K562 (cell line): Measurements from ENCODE around the gene MPPED2. TPM values are rescaled to one million over a fixed set of nuclear protein-coding genes. Genes with fewer than 3 reads are reported as not detected.

Source experiments
- ATAC-seq: fragments of 200-7000 bp; cut with Tn5 transposase; 3 replicates; pipeline ENCODE4 v1.9.1; 2020; ENCODE audit warnings: moderate library complexity
- BruUV-seq: library from RNA; stranded (reverse); fragments of 400-500 nt; replicated peaks from 2 replicates; lab custom pipeline; 2021; lab: Mats Ljungman, UMichigan
- CTCF ChIA-PET: fragments of 300-600 bp; formaldehyde crosslinking; extraction: SDS; loops from one replicate; lab custom pipeline; 2021; ENCODE audit warnings: low intra/inter-chr PET ratio; lab: Yijun Ruan, JAX
- POLR2A ChIA-PET: fragments of 300-600, 350-650 bp; sonication (Branson Sonifier 250); formaldehyde crosslinking; extraction: SDS; loops from one replicate; lab custom pipeline; 2021; ENCODE audit warnings: antibody characterized with exemption, inconsistent platforms; lab: Yijun Ruan, JAX
- DNase-seq, 4 experiments: peaks; one replicate each; pipeline versions ENCODE4 v3.0.0 to v3.0.0-alpha.2; 2011 to 2018; ENCODE audit warnings: low spot score in 3 of 4, mixed read lengths in 3 of 4; ENCODE audit errors: extremely low read depth in 1 of 4
- FAIRE-seq: peaks from 2 replicates; lab custom pipeline; 2011; peaks lifted over from hg19 to GRCh38; lab: Jason Lieb, UNC
- H2AFZ ChIP-seq: 2 replicates; pipeline ENCODE4 v1.6.0; 2011; ENCODE audit warnings: low read depth, low read length, control low read depth, inconsistent platforms
- H3K27ac ChIP-seq: fragments of 200-600 bp; 3 replicates; pipeline ENCODE4 v1.8.0; 2011; ENCODE audit warnings: low read depth, mild to moderate bottlenecking, control low read depth, inconsistent platforms, low read length, moderate library complexity, mixed read lengths; ENCODE audit errors: extremely low read depth
- H3K27me3 ChIP-seq, 2 experiments: fragments of 300-600 bp in 1 of 2; 2 replicates in 1 of 2; 3 replicates in 1 of 2; pipeline versions ENCODE4 v1.6.0 to v1.8.0; 2011; ENCODE audit warnings: inconsistent platforms in 2 of 2, low read length in 2 of 2, mild to moderate bottlenecking in 1 of 2, mixed read lengths in 1 of 2, moderate library complexity in 1 of 2; ENCODE audit not compliant: control insufficient read depth in 2 of 2, insufficient read depth in 2 of 2
- H3K36me3 ChIP-seq: fragments of 300-600 bp; 3 replicates; pipeline ENCODE4 v1.8.0; 2011; ENCODE audit warnings: mild to moderate bottlenecking, low read length, inconsistent platforms; ENCODE audit not compliant: control insufficient read depth, insufficient read depth
- H3K4me1 ChIP-seq, 2 experiments: fragments of 200-600 bp in 1 of 2; replicated peaks in 1 of 2; 2 replicates in 1 of 2; 3 replicates in 1 of 2; pipeline versions ENCODE4 v1.5.1 to v1.8.0; 2011; ENCODE audit warnings: inconsistent platforms in 2 of 2, low read length in 2 of 2, mild to moderate bottlenecking in 1 of 2, mixed read lengths in 1 of 2, moderate library complexity in 1 of 2; ENCODE audit not compliant: control insufficient read depth in 2 of 2, insufficient read depth in 2 of 2
- H3K4me2 ChIP-seq: 2 replicates; pipeline ENCODE4 v1.6.1; 2011; ENCODE audit warnings: low read length, control low read depth, inconsistent platforms, mixed read lengths; ENCODE audit not compliant: insufficient read depth
- H3K4me3 ChIP-seq: fragments of 200-600 bp; sonication (generic), shearing (Covaris generic); 2 replicates; pipeline ENCODE4 v1.5.1; 2016; ENCODE audit warnings: control low read depth, inconsistent platforms
- H3K79me2 ChIP-seq: fragments of 200-600 bp; 3 replicates; pipeline ENCODE4 v1.8.0; 2011; ENCODE audit warnings: low read length, inconsistent platforms; ENCODE audit not compliant: control insufficient read depth, insufficient read depth
- H3K9ac ChIP-seq, 2 experiments: 2 replicates each; pipeline versions ENCODE4 v1.6.0 to v1.6.1; 2011; ENCODE audit warnings: low read depth in 2 of 2, low read length in 2 of 2, control low read depth in 1 of 2, inconsistent platforms in 1 of 2, mild to moderate bottlenecking in 1 of 2, mixed read lengths in 1 of 2; ENCODE audit not compliant: insufficient read depth in 1 of 2
- H3K9me1 ChIP-seq: one replicate; pipeline ENCODE4 v1.6.0; 2011; ENCODE audit warnings: inconsistent platforms, mild to moderate bottlenecking, low read length, moderate library complexity; ENCODE audit not compliant: control insufficient read depth, insufficient read depth
- H3K9me3 ChIP-seq: replicated peaks from 2 replicates; pipeline ENCODE4 v1.5.1; 2011; ENCODE audit warnings: low read depth, low read length, inconsistent platforms; ENCODE audit not compliant: control insufficient read depth, insufficient read depth
- H4K20me1 ChIP-seq: replicated peaks from 2 replicates; pipeline ENCODE4 v1.6.1; 2011; ENCODE audit warnings: low read length, inconsistent platforms, mixed read lengths; ENCODE audit not compliant: control insufficient read depth, insufficient read depth
- CREB3L1 ChIP-seq: fragments of 450-650 bp; IDR thresholded peaks from 2 replicates; pipeline ENCODE4 v1.6.1; 2014; ENCODE audit warnings: low read depth, mild to moderate bottlenecking, moderate library complexity, borderline replicate concordance
- E2F6 ChIP-seq, 2 experiments: IDR thresholded peaks; 2 replicates each; pipeline ENCODE4 v1.6.1; 2011; ENCODE audit warnings: borderline replicate concordance in 1 of 2, control low read depth in 1 of 2, low read depth in 1 of 2, low read length in 1 of 2, mild to moderate bottlenecking in 1 of 2, mixed read lengths in 1 of 2, moderate library complexity in 1 of 2; ENCODE audit not compliant: insufficient read depth in 1 of 2, insufficient read length in 1 of 2, poor library complexity in 1 of 2, severe bottlenecking in 1 of 2; ENCODE audit errors: extremely low read depth in 1 of 2
- ETV5 ChIP-seq: sonication (generic); formaldehyde crosslinking; IDR thresholded peaks from 2 replicates; pipeline ENCODE4 v1.4.0; 2020; ENCODE audit warnings: low read depth, mild to moderate bottlenecking, missing genetic modification reagents
- MNT ChIP-seq, 2 experiments: fragments of 450-650 bp; conservative IDR thresholded peaks; 2 replicates each; pipeline ENCODE4 v1.6.1; 2017; ENCODE audit warnings: mild to moderate bottlenecking in 2 of 2, moderate library complexity in 2 of 2
- PHF8 ChIP-seq: fragments of 200-600 bp; sonication (generic); IDR thresholded peaks from 2 replicates; pipeline ENCODE4 v1.6.1; 2012; ENCODE audit warnings: mixed run types, mild to moderate bottlenecking, inconsistent platforms, low read length, moderate library complexity, borderline replicate concordance
- PML ChIP-seq: IDR thresholded peaks from 2 replicates; pipeline ENCODE4 v1.6.1; 2012; ENCODE audit warnings: low read length, inconsistent platforms
- PPARD ChIP-seq: fragments of 250-450 bp; sonication (Bioruptor Pico); IDR thresholded peaks from 2 replicates; pipeline ENCODE4 v1.8.0; 2022; ENCODE audit warnings: inconsistent platforms, mild to moderate bottlenecking, moderate library complexity
- THRA ChIP-seq: fragments of 450-650 bp; IDR thresholded peaks from 2 replicates; pipeline ENCODE4 v1.6.1; 2017; ENCODE audit warnings: mild to moderate bottlenecking, moderate library complexity
- ZBTB12 ChIP-seq: fragments of 250-450 bp; sonication (Bioruptor Pico); IDR thresholded peaks from 2 replicates; pipeline ENCODE4 v1.4.0; 2020
- ZC3H11A ChIP-seq: IDR thresholded peaks from 2 replicates; pipeline ENCODE4 v1.6.1; 2012; ENCODE audit warnings: low read depth, low read length, improper control_type of control experiment
- ZFP1 ChIP-seq: fragments of 450-650 bp; formaldehyde crosslinking; IDR thresholded peaks from 2 replicates; pipeline ENCODE4 v1.4.0; 2020; ENCODE audit warnings: mild to moderate bottlenecking, mixed read lengths
- ZNF282 ChIP-seq: sonication (generic); formaldehyde crosslinking; IDR thresholded peaks from 2 replicates; pipeline ENCODE4 v1.8.1; 2023; ENCODE audit warnings: missing genetic modification reagents
- WGBS: fragments of 100-300 bp; shearing (Covaris generic); methylation state at CpG from one replicate; pipeline ENCODE4 v1.1.6; 2016; ENCODE audit warnings: low coverage, mixed read lengths; ENCODE audit not compliant: insufficient coverage; ENCODE audit errors: missing lambda C conversion rate; 5-methylcytosine and 5-hydroxymethylcytosine counted together
- in situ Hi-C: fragments of 300-500 bp; cut with MboI; formaldehyde crosslinking; loops from 4 replicates; pipeline ENCODE4 v1.15.0; 2018; ENCODE audit warnings: inconsistent platforms, mixed read lengths
- intact Hi-C: fragments of 100-400 bp; cut with micrococcal nuclease; formaldehyde crosslinking; loops from 2 replicates; pipeline ENCODE4 v1.14.2; 2022
- polyA plus RNA-seq, 8 experiments: library from polyadenylated mRNA; depleted of rRNA in 4 of 8; stranded (reverse) in 5 of 8; unstranded in 3 of 8; fragments of >200 nt; fragmentation: Nextera tagmentation in 2 of 8; fragmentation: Illumina TruSeq in 1 of 8; extraction: Ambion mirVana in 2 of 8; extraction: Trizol in 1 of 8; gene quantifications; 2 replicates each; pipeline versions ENCODE4 v1.2.1 to v1.2.3, GENCODE V29; 2011 to 2014; ENCODE audit warnings: inconsistent platforms in 1 of 8, missing spikeins in 1 of 8
- total RNA-seq, 7 experiments: library from RNA; depleted of rRNA in 6 of 7; stranded (reverse); fragments of >200 nt in 6 of 7; fragmentation: Illumina TruSeq in 2 of 7; extraction: Trizol in 2 of 7; gene quantifications; 2 replicates each; pipeline versions ENCODE4 v1.2.1 to v1.2.3, GENCODE V29; 2011 to 2021; ENCODE audit warnings: low replicate concordance in 1 of 7

Gene MPPED2
- total and polyA plus RNA-seq, 9 of the 15 experiments (the other 6 are each of a cell fraction or from before 2014, with no cell fraction given) = not detected

- H3K27ac ChIP-seq = no peak overlapping the region
- BruUV-seq = no TSS peak
- no peak overlapping the region for H3K4me3 ChIP-seq
- POLR2A ChIA-PET = no interaction called here
- in situ Hi-C loops = no loop called here
- H3K27me3 ChIP-seq = no peaks in the 10 kb centered on the region
- no peak for ATAC-seq
- intact Hi-C loops = no loop called here
- H3K9me3 ChIP-seq = no peaks in the 10 kb centered on the region
- CTCF ChIA-PET = no interaction called here
- 1% methylated on average over 5 of the region's 5 CpGs for WGBS
- no peak for FAIRE-seq
- H2AFZ ChIP-seq = no peak overlapping the region
- no peaks in the 10 kb centered on the region for H3K9me1 ChIP-seq
- no peaks in the 10 kb centered on the region for H3K4me1 ChIP-seq
- H4K20me1 ChIP-seq = no peaks in the 10 kb centered on the region
- no peak overlapping the region for H3K9ac ChIP-seq
- no peaks in the 10 kb centered on the region for H3K36me3 ChIP-seq
- no peak for DNase-seq
- no peaks in the 10 kb centered on the region for H3K79me2 ChIP-seq
- no peak overlapping the region for H3K4me2 ChIP-seq
- TF ChIP-seq MNT (conservative IDR thresholded peaks at IDR 0.05) = no peak
- TF ChIP-seq ZC3H11A = no peak
- no peak for TF ChIP-seq ZNF282 (CRISPR knock-in tag)
- TF ChIP-seq E2F6 (IDR thresholded peaks at IDR 0.05; ENCODE audit: borderline replicate concordance in 1 of 2, extremely low read depth in 1 of 2, insufficient read depth in 1 of 2, insufficient read length in 1 of 2, low read depth in 1 of 2, low read length in 1 of 2, poor library complexity in 1 of 2, severe bottlenecking in 1 of 2) = no peak
- TF ChIP-seq THRA = no peak
- no peak for TF ChIP-seq PHF8
- TF ChIP-seq PPARD (CRISPR knock-in tag) = no peak
- no peak for TF ChIP-seq ZFP1 (CRISPR knock-in tag)
- no peak for TF ChIP-seq CREB3L1
- TF ChIP-seq ZBTB12 (CRISPR knock-in tag) = no peak
- TF ChIP-seq ETV5 (CRISPR knock-in tag) = no peak
- TF ChIP-seq PML = no peak
Measured at GRCh38 chr11:30552839-30553238, 33.3 kb downstream of the MPPED2 start.
